SH-SY5Y (cell line): ENCODE data around the gene ASIC1.

Source experiments
- GATA2 ChIP-seq: IDR thresholded peaks from 2 replicates; pipeline ENCODE4 v1.6.1; 2011; ENCODE audit warnings: mild to moderate bottlenecking, low read depth, low read length
- GATA3 ChIP-seq: IDR thresholded peaks from 2 replicates; pipeline ENCODE4 v1.6.1; 2011; ENCODE audit warnings: low read depth, mild to moderate bottlenecking, low read length, moderate library complexity

The ASIC1 gene

GRCh38 chr12:50061946-50062686, 4.7 kb downstream of the ASIC1 start:
- TF ChIP-seq GATA2 (no peak), GATA3 (no peak)

GRCh38 chr12:50062728-50063460, 5.5 kb downstream of the ASIC1 start:
- TF ChIP-seq GATA3 (no peak), GATA2 (no peak)

DNA sequence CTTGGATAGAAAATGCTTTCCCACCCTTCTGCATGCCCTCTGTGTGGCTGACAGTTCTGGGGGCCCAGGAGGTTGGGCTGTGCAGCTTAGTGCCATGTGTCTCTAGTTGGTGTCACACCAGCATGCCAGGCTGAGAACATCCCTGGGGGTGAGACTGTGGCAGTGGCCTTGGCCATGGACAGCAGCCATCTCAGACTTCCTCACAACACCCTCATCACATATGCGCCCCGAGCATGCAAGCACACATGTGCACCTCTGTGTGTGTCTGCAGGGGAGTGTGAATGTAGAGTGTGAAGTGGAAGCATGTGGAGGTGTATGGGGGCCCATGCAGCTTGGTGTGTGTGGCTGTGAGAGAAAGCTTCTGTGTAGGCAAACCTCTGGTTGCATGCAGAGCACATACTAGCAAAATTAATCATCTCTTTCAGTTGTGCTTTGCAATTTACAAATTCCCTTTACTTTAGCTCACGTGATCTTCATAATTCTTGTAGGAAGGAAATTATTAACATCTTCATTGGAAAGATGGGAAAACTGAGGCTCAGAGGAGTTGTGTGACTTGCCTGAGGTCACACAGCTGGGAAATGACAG, 8.4 kb downstream of the ASIC1 start:
- TF ChIP-seq GATA3 (no peak), GATA2 (no peak)

GRCh38 chr12:50066402-50066801, 9.0 kb downstream of the ASIC1 start:
- TF ChIP-seq GATA3 (no peak), GATA2 (no peak)

- TF ChIP-seq GATA2 (no peak), GATA3 (no peak)
These were observed 11.7 kb downstream of the ASIC1 start for GRCh38 chr12:50069069-50069468.

DNA sequence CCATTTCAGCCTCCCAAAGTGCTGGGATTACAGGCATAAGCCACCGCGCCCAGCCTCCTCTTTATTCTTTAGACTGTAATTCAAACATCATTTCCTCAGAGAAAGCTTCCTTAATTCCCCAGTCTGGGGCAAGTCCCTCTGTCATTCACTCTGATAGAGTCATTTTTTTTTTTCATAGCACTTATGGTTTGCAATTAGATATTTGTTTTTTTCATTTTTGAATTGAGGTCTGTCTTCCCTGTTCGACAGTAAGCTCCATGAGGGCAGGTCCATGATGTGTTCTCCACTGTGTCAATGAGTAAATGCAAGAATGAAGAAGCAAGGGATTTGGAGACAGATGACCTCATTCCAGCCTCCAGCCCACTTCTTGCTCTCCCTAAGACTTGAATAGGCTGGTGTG, 12.1 kb downstream of the ASIC1 start:
- no peak for TF ChIP-seq GATA2
- no peak for TF ChIP-seq GATA3

DNA sequence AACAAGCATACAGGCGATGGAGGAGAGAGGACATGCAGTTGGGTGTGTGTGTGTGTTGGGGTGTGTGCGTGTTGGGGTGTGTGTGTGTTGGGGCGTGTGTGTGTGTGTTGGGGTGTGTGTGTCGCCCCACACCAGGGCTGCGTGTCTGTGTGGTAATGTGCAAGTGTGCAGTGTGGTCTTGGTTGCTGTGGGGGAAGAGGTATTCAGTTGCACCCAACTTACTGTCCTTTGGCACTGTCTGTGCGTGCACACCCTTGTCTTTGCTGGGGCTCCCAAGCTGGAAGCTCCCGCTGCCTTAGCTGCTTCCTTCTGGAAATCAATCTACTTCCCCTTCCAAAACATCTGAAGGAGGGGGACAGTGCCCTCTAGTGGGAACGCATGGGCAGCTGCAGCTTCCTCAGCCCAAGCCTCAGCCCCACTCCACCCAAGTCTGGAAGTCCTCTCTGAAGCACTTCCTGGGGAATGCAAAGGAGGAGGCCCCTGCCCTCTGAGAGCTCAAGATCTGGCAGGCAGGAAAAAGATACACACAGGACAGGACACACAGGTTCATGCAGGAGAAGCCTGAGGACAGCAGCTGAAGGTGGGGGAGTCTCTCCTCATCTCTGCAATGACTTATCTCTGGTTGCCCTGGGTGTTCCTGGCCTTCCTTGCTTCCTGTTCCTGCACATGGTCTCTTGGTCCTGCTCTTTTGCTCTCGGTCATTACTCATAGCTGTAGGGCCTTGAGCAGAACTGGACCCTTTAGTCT, 13.1 kb downstream of the ASIC1 start:
- no peak for TF ChIP-seq GATA2
- TF ChIP-seq GATA3 = no peak

DNA sequence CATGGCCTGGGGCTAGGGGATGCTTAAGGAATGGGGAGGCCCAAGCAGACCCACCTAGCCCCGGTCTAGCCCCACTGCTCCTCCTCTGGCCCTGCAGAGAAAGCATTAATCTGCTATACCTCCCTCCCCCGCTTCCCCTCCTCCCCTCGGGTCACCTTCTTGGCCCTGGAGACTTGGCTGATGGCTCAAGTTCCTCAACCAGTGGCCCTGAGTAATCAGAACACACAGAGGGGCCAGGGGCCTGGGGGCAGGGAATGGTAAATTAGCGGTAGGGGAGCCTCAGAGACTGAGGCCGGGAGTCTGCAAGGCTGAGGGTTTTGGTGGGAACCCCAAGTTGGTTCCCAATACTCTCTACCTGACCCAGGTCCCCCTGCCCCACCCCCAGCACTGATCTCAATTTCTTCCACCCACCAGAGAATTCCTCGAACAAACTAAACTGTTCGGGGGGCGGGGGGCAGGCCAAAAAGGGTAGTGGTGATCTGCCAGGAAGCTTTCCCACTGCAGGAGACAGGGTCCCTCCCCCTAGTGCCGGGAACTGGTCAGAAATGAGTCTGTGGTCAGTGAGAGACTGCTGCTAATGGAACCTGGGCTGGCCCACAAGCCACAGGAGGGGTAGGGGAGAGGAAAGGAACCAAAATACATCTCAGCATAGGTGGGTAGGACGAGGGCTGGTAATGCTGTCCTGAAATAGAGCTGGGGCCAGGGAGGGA, 15.0 kb downstream of the ASIC1 start:
- TF ChIP-seq GATA3 = no peak
- no peak for TF ChIP-seq GATA2

GRCh38 chr12:50073206-50073605, 15.8 kb downstream of the ASIC1 start:
- TF ChIP-seq GATA3 (no peak), GATA2 (no peak)

DNA sequence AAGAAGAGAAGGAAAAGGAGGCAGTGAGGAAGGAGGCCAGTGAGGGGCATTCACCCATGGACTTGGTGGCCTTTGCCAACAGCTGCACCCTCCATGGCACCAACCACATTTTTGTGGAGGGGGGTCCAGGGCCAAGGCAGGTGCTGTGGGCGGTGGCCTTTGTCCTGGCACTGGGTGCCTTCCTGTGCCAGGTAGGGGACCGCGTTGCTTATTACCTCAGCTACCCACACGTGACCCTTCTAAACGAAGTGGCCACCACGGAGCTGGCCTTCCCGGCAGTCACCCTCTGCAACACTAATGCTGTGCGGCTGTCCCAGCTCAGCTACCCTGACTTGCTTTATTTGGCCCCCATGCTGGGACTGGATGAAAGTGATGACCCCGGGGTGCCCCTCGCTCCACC, 16.3 kb downstream of the ASIC1 start:
- TF ChIP-seq GATA2 = no peak
- TF ChIP-seq GATA3 = no peak

DNA sequence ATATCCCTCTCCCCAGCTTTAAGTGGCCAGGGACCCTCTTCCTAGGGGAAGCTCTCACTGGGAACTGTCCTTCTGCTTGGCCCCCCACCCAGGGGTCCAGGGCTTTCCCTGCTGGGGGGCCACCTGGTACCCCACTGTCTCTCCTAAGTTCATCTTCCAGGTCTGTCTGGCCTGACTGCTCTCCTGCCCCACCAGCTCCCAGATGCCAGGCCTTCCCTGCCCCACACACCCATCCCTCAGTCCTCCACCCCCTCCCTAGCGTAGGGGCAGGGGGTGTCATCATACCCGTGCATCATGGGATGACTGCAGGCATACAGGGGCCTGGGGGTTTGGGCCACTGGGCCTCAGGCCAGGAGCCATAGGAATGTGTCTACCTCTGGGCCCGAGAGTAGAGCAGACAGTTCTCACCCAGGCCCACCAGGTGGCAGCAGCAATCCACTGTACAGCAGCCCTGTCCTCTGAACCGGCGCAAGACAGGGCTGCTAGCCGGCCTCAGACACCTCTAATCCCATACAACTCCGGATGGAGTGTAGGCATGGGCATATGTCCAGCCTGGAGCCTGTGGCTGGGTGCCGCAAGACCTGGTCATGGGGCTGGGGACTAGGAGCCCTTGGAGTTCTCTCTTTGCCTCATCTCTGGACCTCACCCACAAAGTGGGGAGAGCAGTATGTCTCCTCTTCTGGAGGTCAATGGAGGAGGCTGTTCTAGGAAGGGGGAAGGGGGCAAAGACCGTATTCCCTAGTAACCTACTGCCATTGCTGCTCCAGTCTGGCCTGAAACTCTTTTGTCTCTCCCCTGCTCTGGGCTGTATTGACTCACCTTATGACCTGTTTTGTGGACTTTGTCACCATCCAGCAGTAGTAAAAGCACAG, 17.8 kb downstream of the ASIC1 start:
- TF ChIP-seq GATA2 (no peak), GATA3 (no peak)

GRCh38 chr12:50075808-50076170, 18.4 kb downstream of the ASIC1 start:
- no peak for TF ChIP-seq GATA3
- no peak for TF ChIP-seq GATA2

DNA sequence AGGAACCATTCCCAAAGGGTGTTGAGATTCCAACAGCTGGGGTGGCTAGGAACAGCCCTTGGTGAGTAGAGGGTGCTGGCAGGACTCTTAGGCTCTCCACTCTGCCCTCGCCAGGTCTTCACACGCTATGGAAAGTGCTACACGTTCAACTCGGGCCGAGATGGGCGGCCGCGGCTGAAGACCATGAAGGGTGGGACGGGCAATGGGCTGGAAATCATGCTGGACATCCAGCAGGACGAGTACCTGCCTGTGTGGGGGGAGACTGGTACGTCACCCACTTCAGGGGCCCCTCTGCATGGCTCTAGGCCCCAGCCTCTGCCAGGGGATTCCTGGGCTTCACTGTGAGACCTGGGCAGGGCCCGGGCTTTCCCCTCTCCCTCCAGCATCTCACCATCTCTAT, 19.7 kb downstream of the ASIC1 start:
- no peak for TF ChIP-seq GATA3
